COLO668 (cell line): Measurements from ENCODE around the gene EI24.

ENCODE experiments used
- DNase-seq: peaks from one replicate; lab custom pipeline; 2025; ENCODE audit not compliant: unreplicated experiment; lab: John Stamatoyannopoulos, UW

Gene EI24

GRCh38 chr11:125578783-125579182 is 9.5 kb downstream of the EI24 start:
- no peak for DNase-seq

- DNase-seq = no peak
These were observed 10.5 kb downstream of the EI24 start for GRCh38 chr11:125579811-125580210.

GRCh38 chr11:125583496-125583895 is 14.2 kb downstream of the EI24 start:
- DNase-seq = no peak

GRCh38 chr11:125585487-125585886 is 16.2 kb downstream of the EI24 start:
- no peak for DNase-seq

GRCh38 chr11:125586623-125587022 is 17.3 kb downstream of the EI24 start:
- DNase-seq = no peak

GRCh38 chr11:125587480-125587879 is 18.2 kb downstream of the EI24 start:
- DNase-seq = no peak

GRCh38 chr11:125588505-125588904 is 19.2 kb downstream of the EI24 start:
- DNase-seq = no peak

- DNase-seq = peak; percentile 48
These were observed 22.5 kb downstream of the EI24 start for GRCh38 chr11:125591649-125592304.

- peak; percentile 100 for DNase-seq
These were observed 23.2 kb downstream of the EI24 start, which contains the start of gene STT3A for GRCh38 chr11:125592305-125593113. Gene STT3A, plus strand, starts transcription at chr11:125592852. Its CDS starts 3,064 bp downstream, at chr11:125595916.

- peak; percentile 43 for DNase-seq
These were observed 24.0 kb downstream of the EI24 start for GRCh38 chr11:125593114-125593820.

- no peak for DNase-seq
These were observed 25.7 kb downstream of the EI24 start for GRCh38 chr11:125594958-125595357.

GRCh38 chr11:125600663-125601062 is 31.4 kb downstream of the EI24 start:
- no peak for DNase-seq

- DNase-seq = no peak
These were observed 33.9 kb downstream of the EI24 start for GRCh38 chr11:125603207-125603606.

- DNase-seq = no peak
These were observed 36.1 kb downstream of the EI24 start for GRCh38 chr11:125605417-125605816.

- no peak for DNase-seq
These were observed 40.3 kb downstream of the EI24 start for GRCh38 chr11:125609545-125609944.

- DNase-seq = no peak
These were observed 49.1 kb downstream of the EI24 start for GRCh38 chr11:125618383-125618782.

- no peak for DNase-seq
These were observed 52.7 kb downstream of the EI24 start for GRCh38 chr11:125621995-125622394.

- DNase-seq = no peak
These were observed 53.8 kb downstream of the EI24 start for GRCh38 chr11:125623064-125623463.

GRCh38 chr11:125624756-125625213 is 55.5 kb downstream of the EI24 start, which contains the start of gene CHEK1:
Gene CHEK1, plus strand, starts transcription at chr11:125625163. Its CDS starts 1,606 bp downstream, at chr11:125626769.
- DNase-seq = no peak

- DNase-seq = no peak
These were observed 56.0 kb downstream of the EI24 start for GRCh38 chr11:125625225-125625629.

GRCh38 chr11:125625630-125626287 is 56.5 kb downstream of the EI24 start:
- peak; percentile 92 for DNase-seq
